Measurements from ENCODE around the gene DDX31. TPM values are rescaled to one million over a fixed set of nuclear protein-coding genes. Genes with fewer than 3 reads are reported as not detected.

The DDX31 gene
- total RNA-seq, 2 experiments from 2014 or later = 20.9 to 22.8 TPM

DNA sequence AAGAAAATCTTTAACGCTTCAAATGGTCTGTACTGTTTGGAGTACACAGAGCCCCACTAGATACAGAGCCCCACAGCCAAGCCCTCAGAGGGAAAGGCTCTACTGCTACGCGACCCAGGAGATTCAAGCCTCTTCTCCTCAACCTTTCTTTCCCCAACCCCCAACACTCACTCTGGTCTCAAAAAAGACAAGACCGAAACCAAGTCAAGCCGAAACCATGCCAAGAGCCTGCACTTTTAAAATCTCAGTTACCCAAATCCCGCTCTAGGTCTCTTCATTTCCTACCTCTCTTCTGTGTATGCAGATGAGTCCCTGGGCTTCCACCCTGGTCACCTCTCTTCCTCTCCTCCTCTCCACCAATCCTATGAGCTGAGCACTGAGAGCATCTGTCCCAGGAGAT, 55.5 kb downstream of the DDX31 start:
- ChIA-PET CTCF (no interaction called here), POLR2A (interaction anchor here (1.4 kb wide), 1 partner anchor 90 kb away, joined by 4 read pairs; no protein-coding TSS in a partner anchor)
- no peak for TF ChIP-seq CTCF (IDR thresholded peaks at IDR 0.05)
- Mint-ChIP-seq H3K27me3 (no peaks in the 10 kb centered on the region), H3K4me1 (ENCODE audit: low read depth) (no peaks in the 10 kb centered on the region), H3K9me3 (no peaks in the 10 kb centered on the region), H3K27ac (no peak overlapping the region), H3K36me3 (ENCODE audit: low read depth) (peaks cover 82% of the 10 kb centered on the region), H3K4me3 (no peak overlapping the region)
- intact Hi-C loops (cut with micrococcal nuclease) = no loop called here
- ATAC-seq (no peak), DNase-seq (no peak)

DNA sequence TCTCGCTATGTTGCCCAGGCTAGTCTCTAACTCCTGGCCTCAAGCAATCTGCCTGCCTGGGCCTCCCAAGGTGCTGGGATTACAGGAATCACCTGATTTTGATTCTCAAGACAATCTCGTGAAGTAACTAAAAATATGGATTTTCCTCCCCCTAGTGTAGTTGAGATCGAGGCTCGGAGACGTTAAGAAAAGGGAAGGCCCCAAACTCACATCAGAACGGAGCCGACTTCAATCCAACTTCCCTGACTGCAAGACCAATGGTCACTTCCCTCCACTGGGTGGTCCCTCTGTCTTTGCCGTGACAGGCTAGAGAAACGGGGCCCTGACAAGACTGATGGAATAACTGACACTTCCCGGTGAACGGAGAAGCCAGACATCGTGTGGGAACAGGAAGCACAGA, 59.1 kb downstream of the DDX31 start:
- POLR2A ChIA-PET = no interaction called here
- H3K4me1 Mint-ChIP-seq (ENCODE audit: low read depth) = no peaks in the 10 kb centered on the region
- intact Hi-C loops (cut with micrococcal nuclease) = no loop called here
- H3K4me3 Mint-ChIP-seq = no peak overlapping the region
- CTCF ChIA-PET = no interaction called here
- DNase-seq (no peak), ATAC-seq (no peak)
- H3K27ac Mint-ChIP-seq = no peak overlapping the region
- no peaks in the 10 kb centered on the region for H3K27me3 Mint-ChIP-seq
- no peaks in the 10 kb centered on the region for H3K9me3 Mint-ChIP-seq
- H3K36me3 Mint-ChIP-seq (ENCODE audit: low read depth) = peaks cover 74% of the 10 kb centered on the region
- no peak for TF ChIP-seq CTCF (IDR thresholded peaks at IDR 0.05)

- CTCF ChIA-PET = no interaction called here
- Mint-ChIP-seq H3K4me1 (ENCODE audit: low read depth) (no peaks in the 10 kb centered on the region), H3K9me3 (no peaks in the 10 kb centered on the region), H3K36me3 (ENCODE audit: low read depth) (peaks cover 73% of the 10 kb centered on the region), H3K27me3 (no peaks in the 10 kb centered on the region), H3K27ac (no peak overlapping the region), H3K4me3 (no peak overlapping the region)
- TF ChIP-seq CTCF (IDR thresholded peaks at IDR 0.05) = no peak
- intact Hi-C loops (cut with micrococcal nuclease) = no loop called here
- POLR2A ChIA-PET = no interaction called here
- ATAC-seq = no peak
- no peak for DNase-seq
Measured at GRCh38 chr9:132609829-132610228, 60.0 kb downstream of the DDX31 start.

DNA sequence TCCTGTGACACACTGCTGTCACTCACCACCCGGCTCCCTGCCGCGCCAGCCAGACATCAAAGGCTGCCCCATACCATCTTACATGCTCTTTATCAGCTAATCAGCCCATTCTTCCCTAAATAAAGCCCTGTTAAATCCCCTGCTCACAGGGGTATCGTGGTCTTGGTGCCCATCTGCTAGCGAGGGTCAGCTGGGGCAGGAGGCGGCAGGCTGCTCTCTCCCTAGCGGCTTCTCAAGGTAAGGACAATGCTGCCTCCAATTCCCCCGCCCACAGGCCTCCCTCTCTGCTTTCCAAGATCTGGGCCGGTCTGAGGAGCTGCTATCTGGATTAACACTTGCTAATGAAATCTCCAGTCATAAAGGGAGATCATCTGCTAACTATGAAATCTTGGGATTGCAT, 60.6 kb downstream of the DDX31 start:
- TF ChIP-seq CTCF (IDR thresholded peaks at IDR 0.05) = no peak
- peaks cover 73% of the 10 kb centered on the region for H3K36me3 Mint-ChIP-seq (ENCODE audit: low read depth)
- ATAC-seq (no peak), DNase-seq (no peak)
- H3K27me3 Mint-ChIP-seq = no peaks in the 10 kb centered on the region
- POLR2A ChIA-PET = no interaction called here
- no peaks in the 10 kb centered on the region for H3K9me3 Mint-ChIP-seq
- intact Hi-C loops (cut with micrococcal nuclease) = no loop called here
- CTCF ChIA-PET = no interaction called here
- no peaks in the 10 kb centered on the region for H3K4me1 Mint-ChIP-seq (ENCODE audit: low read depth)
- H3K27ac Mint-ChIP-seq = no peak overlapping the region
- H3K4me3 Mint-ChIP-seq = no peak overlapping the region

GRCh38 chr9:132606066-132606465, 63.7 kb downstream of the DDX31 start:
- no peak for TF ChIP-seq CTCF (IDR thresholded peaks at IDR 0.05)
- POLR2A ChIA-PET = no interaction called here
- DNase-seq = no peak
- CTCF ChIA-PET = no interaction called here
- Mint-ChIP-seq H3K27ac (no peak overlapping the region), H3K27me3 (no peaks in the 10 kb centered on the region), H3K9me3 (no peaks in the 10 kb centered on the region), H3K4me1 (ENCODE audit: low read depth) (no peaks in the 10 kb centered on the region), H3K36me3 (ENCODE audit: low read depth) (peaks cover 78% of the 10 kb centered on the region), H3K4me3 (no peak overlapping the region)
- ATAC-seq = no peak
- intact Hi-C loops (cut with micrococcal nuclease) = no loop called here

Data from activated CD8-positive, alpha-beta T cell treated with anti-CD3 and anti-CD28 coated beads for 36 hours (primary cell).